SW480 (cell line): ENCODE results near the gene LPP.

Experiments
- DNase-seq: peaks from one replicate; pipeline ENCODE4 v3.0.0-alpha.2; 2016; ENCODE audit warnings: low spot score

Gene LPP

DNA sequence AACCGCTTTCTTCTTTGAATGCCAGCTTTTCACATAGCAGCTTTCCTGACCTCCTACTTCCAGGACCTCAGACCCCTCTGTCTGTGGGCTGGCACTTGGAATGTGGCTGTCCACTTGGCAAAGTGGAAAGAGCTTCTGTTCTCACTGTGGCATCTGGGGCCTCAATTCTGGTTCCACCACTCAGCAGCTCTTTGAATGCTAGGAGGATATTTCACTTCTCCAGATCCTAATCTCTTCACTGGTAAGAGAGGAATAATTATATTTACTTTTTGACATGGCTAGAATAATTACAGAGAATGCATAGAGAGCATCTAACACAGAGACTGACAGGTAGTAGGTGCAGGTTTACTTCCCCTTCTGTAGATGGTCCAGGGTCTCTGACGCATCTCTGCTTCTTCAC is 405.9 kb downstream of the LPP start:
- no peak for DNase-seq

DNA sequence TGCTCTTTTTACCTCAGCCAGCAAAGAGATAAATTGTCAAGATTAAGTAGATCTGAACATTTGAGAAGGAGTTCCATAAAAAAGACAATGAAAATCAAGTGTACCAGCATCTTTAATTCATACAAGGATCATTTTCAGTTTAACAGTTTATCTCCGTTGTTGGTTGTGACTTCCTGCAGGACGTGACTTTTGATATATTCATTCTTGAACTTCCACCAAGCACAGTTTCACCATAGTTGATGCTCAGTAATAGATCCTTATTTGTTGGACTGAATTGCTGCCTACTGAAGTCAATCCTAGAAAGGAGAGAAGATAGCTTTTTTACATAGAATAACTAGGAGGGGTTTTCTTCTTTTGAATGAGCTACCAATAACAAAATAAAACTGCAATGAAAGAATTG is 408.2 kb downstream of the LPP start:
- DNase-seq, result no peak

DNA sequence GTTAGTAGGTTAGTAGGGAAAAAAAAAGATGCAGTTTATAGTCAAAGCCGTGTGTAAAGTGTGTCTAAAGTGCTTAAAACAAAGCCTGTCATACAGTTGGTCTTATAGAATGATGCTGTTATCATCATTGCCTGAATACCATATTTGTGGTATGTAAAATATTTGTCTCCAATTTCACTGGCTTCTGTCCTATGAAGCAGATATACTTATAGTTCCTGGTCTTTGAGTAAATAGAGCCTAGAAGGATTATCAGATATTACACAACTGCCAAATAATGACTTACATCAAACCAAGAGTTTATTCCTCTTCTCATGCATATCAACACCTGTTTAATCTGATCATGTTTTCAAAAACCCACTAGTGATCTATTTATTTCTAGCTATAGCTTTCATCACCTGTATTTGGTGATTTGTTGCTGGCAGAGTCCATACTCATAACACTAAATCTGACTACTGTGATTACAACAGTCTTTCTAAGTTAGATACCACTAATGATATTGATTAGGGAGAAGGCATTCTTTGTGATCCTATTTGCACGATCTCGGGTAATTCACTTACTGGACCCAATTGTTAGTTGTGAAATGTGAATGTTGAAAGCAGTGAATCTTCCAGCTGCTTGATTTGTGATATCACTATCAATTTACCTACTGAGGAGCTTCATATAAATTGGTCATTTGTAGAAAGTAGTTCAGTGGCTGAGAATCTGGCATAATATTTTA is 413.7 kb downstream of the LPP start:
- no peak for DNase-seq

DNA sequence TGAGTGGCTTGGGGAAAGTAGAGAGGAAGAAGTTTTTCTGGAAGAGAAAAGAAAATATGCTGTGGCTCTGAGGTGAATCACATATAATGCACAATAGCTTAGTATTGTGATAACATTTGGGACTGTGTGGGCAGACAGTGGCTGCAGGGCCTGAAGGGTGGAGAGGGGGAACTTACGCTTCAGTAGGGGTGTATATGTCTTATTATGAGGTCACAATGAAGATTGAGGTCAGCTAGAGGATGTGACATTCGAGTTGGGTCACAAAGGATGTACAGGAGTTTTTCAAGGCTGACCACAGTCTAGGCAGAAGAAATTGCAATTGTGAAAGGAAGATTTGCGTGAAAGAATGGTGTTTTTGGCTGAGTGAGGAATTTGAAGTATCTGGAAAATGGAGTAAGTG is 414.8 kb downstream of the LPP start:
- no peak for DNase-seq

DNA sequence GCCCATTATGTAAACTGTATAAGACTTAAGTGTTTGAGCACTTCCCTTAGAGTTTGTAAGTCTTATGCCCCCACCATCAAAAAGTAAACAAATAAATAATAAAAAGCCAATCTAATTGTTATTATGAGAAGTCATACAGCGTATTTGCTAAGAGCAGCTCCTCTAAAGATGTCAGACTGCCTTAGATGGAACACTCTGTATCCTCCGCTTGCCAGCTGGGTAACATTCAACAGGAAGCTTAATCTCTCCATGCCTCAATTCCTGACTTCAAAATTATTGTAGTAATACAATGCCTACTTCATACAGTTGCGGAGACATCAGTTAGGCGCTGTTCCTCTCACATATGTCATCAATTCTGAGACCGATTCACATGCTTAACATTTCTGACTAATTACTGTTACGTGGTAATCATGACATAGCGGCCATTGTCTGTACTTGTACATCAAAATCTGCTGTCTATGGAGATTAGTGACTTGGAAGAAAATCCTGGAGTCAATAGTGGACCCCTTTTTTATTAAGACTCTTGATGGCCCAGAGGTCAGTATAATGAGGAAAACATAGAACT is 417.7 kb downstream of the LPP start:
- no peak for DNase-seq

DNA sequence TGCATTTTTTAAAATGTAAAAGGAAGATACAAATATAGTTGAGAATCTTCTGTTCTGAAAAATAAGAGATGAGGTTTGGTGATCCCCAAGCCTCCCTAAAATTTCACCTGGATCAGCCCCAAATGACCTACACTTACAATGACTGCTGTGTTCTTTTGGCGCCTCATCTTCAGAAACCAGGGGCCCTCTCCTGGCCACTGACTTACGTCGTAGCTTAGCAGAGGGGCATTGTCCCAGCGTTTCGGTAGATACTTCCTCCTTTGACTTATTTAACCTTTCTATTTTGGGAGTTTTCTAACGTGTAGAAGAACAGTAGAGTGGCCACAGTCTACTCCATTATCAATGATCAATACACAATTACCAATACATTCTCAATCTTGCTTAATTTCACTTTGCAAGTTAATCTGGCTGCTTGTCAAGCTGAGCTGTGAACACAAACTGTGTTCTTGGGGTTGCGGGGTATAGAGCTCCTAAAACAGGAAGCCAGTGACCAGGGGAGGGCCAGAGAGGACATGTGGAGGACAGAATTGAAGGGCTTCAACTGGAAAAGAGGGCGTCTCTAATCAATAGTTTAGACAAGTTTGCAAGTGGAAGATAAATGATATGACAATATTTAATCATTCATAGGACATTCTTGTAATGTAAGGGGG is 419.5 kb downstream of the LPP start:
- DNase-seq, result no peak

DNA sequence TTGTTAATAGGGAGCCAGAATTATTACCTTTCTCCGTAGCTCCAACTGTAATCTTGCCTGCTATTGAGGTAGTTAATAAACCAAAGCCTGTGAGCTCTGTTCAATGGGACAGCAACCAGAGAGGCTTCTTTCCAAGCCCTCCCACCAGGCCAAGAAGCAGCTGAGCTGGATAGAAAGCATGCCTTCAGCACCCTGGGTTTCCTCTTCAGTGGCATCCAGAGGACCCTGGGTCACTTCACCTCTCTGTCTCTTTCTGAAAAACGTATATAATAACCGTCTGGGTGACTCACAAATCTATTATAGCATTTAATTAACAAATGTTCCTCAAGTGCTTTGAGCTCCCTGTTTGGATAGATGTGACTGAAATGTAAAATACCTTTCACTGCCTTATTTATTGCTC is 420.0 kb downstream of the LPP start:
- no peak for DNase-seq

DNA sequence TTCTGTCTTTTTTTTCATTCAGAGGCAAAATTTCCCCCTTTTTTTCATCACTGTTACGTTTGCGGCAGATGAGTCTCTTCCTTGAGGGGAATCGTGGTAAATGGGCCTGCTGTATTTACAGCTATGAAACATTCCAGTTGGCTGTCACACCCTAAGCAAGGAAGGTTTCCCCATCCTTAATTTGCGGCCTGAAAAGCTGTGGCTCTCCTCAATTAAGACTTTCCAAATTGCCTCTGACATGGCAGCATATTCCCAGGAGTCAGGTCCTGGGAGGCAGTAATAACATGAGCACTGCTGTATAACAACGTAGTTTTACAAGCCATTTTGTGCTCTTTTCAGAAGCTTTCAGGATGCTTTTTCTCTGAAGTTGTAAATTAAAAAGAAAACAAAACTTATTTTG is 420.9 kb downstream of the LPP start:
- no peak for DNase-seq

DNA sequence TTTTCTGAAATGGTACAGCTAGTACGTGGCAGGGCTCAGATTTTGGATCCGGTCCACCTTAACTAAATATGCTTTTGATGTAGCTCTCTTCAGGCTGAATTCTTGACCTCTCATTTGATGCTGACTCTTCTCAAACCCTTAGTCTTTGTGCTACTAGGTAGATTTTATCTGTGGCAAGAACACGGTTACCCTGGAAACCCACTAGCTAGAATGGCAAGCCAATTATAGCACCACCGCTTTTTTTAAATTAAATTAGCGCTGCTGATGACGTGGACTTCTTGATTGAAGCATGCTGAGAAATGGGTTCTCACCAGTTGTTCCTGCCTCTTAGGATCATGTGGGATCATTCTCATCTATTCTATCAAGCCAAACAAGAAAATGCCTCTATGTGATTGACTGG is 421.5 kb downstream of the LPP start:
- no peak for DNase-seq

DNA sequence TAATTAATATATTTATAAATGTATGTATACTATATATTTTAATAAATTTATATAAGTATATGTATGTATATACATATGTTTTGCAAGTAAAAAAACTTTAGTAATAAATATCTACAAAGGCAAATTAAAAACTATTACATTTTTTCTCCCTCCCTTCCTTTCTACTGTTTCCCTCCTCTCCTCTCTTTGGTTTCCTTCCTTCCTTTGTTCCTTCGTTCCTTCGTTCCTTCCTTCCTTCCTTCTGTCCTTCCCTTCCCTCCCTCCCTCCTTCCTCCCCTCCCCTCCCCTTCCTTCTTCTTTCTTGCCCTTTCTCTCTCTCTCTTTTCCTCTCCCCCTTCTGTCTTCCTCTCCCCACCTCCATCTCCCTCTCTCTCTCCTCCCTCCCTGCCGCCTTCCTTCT is 423.6 kb downstream of the LPP start:
- DNase-seq, result no peak

DNA sequence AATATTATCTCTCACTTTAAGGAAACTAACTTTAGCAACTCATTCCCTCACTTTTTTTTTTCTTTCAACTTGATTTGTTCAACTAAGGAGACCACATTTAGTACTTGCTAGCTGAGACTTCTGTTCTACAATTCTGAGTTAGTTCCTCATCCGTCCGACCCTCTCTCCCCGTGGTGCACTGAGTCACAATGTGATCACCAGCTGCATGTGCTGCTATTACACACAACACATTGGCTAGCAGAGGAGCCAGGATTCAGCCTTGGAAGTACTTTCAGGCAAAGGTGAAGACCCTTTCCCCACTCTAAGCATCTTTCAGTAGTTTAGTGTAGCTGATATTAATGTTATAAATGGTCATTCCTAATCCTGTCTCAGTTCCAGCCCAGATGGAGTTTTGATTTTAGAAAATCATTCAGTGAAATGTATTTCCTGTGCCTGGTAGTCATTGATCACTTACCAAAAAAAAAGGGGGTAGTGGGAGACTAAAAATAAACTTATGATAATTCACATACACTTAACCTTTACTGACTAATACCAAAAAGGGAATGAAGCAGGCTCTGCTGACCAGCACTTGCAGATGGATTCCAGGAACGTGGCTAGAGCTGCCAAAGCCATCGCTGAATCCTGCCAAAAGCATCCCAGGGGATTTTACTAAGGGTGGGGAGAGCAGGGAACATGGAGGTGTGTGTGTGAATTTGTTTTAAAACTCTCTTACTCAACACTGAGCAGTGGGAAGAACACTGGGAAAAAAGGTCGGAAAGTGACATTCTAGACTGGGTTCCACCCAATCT is 424.8 kb downstream of the LPP start:
- DNase-seq, result no peak

DNA sequence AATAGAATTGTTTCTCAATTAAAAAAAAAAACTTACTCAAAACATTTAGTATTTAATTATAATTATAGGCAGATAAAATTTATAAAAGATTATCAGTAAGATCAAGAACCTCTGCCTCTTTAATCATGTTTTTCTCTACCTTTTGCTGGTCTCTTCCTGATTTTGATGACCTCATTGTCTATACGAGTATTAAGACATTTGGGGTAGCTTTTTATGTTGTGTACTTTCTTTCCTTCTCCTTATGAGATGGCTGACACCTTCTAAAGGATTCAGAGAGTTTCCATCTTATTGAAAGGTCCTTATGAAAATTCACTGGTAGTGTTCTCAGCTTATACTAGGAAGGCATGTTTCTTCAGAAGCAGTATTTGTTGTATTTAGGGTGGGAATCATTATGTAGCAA is 426.3 kb downstream of the LPP start:
- no peak for DNase-seq

DNA sequence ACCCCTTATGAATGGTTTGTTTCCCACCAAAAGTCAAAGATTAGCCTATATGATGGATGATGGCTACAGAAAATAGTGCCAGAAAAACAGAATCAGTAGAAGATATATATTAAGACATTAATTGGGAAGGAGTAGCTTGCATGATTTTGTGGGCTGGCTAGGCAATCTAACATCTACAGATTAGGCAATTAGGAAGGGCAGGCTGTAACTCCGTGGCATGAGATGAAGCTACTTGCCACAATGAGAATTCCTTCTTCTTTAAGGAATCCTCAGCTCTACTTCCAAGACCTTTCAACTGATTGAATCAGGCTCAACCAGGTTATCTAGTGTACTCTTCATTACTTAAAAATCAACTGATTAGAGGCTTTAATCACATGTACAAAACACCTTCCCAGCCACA is 426.7 kb downstream of the LPP start:
- DNase-seq, result no peak

DNA sequence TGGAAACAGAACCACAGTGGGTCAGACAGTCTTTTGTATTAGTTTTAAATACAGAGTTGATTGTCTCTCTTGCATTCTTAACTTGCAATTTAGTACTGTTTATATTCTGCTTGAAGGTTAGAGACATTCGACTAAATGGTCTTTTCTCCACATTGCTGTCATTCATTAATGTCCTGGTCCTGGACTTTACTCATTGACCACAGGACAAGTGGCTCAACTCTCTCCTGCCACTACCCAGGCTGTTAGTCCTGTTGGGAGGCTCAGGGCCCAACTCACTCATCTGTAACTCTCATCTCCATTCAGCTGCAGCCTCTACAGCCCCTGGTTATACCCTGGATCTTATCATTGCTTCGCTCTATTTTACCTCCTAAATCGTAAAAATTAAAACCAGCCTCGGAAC is 427.4 kb downstream of the LPP start:
- no peak for DNase-seq

DNA sequence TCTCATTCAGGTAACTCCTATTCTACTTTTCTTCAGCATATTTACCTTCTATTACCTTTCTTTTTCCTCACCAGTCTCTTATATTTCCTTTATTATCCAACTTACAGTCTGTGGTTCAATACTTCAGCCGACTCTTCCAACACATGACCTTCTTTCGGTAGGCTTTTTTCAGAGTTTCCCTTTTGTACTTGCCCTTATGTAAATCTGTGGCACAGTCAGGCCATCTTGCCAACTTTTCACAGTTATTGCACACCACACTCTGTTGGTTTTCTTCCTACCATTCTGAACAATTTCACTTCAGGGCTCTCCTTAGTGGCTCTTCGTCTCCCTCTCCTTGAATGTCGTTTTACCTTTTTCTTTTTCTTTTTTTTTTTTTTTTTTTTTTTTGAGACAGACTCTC is 427.8 kb downstream of the LPP start:
- DNase-seq, result no peak

DNA sequence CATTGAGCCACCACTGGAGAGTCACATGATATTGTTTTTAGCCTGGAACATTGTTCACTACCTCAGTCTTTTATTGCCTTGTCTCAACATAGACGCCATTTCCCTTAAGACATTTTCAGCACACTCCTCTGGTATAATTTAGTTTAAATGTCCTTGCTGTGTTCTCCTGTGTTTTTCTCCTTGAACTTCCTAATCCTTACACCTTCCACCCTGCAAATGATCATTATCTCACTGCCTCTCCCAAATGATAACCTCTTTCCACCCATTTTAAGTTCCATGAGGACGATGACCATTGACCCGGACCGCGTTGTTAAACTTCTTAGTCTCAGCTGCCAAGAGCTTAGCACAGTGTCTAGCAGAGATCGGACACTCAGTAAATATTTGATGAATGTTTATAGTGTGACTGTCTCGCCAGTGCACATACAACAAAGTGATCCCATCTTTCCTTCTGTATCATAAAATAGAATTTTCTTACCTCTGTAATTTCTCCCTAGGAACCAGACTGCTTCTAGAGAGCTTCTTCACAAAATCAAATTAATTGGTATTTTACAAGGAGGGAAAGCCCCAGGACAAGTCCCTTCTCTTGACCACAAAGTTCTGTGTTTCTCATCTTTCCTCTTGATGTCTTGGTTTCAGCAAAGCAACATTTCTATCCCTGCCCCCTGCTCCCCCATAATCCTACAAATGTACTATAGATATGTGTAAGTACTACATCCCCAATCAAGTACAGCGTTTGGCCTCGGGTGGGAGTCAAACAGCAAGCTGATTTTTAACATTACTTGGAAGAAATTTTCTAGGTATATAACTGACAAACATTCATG is 429.6 kb downstream of the LPP start:
- no peak for DNase-seq

DNA sequence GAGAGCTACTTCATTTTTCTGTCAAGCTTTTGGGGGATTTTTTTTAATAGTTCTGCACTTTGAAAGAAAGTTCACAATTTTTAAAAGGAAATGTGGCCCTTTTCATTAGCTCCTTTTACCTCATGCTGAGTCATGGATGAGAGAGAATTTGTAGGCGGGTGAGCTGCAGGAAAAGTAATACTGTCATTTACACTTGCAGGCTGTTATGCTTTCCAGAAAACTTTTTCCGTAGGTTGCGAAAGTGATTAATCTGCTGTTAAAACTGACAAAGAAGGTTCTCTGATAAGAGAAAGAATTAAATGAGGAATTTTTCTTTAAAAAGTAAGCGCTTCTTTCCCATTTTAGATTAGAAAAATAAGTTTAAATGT is 430.2 kb downstream of the LPP start:
- DNase-seq, result no peak

DNA sequence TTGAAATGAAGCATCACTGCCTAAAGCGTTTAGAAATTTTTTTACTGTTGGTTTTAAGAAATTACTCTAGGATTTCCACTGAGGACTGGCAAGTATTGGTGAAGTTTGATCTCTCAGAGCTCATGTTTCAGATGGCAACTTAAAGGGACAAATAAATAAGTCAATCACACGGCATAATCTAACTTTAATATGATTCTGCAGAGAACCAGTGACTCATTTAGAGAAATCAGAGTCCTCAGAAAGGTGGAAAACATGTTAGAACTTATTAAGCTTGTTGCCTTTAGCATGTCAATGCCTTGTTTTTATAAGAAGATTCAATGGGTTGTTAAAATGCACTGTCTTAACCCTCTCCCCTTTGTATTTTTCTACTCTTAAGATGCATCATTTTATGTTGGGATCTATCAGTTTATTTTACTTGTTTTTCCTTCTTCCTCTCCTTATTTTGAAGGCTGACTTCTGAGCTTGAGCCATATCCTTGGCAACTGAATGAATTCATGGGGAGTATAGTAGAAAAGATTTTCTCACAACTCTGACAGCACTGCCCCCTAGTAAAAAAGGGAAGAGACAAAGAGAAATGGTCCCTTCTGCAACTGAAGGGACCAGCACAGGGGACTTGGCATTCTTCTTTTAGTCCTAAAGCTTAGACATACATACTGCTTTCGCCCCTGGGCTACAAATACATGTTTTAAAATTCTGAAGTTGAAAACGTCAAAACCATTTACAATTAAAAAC is 431.2 kb downstream of the LPP start:
- no peak for DNase-seq

DNA sequence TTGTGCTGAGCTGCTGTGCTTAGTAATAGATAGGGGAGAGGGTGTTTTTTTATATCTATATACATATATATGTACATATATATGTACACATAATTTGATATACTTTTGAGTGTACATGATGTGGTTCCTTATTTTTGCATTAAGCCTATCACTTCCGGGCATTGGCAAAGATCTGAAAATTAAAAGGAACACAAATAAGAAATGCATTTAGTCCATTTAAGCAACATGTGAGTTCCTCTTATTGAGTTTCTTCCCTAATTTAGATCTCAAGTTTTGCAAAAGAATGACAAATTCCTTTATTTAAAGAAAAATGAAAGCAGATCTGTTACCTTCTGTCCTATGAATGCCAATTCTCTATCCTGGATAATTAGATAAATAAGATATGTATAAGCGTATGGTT is 435.1 kb downstream of the LPP start:
- DNase-seq, result no peak

DNA sequence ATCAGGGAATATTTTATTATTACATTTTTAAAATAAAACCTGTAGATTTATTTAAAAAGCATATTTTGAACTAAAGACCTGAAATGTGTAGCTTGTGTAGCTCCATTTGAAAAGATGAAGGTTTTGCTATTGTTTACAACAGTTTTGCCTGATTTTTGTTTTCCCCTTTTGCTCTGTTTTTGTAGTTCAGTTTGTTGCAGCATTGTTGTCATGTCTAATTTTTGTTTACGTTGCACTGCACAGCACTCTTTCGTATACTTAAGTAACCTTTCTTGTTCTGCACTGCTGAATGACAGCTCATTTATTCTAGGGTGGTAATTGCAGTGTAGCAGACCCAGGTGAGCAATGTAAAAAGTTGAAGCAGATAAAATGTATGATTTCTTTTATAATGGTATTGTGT is 435.8 kb downstream of the LPP start:
- no peak for DNase-seq

DNA sequence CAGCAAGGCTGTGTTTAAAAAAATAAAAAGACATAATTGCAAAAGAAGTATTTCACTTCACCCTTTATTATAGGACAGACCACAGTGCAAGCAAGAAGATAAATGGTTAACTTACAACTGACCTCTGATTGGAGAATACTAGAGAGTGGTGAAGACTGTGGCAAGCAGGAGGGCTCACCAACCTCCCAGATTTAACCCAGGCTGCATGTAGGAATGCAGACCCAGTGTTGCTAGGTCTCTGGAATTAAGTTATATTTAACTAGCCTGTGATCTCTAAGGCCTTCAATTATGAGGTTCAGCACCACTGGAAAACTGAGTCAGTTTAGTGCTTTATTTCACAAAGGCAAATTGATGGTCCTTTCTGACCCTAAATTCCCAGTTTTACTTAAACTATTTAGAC is 436.6 kb downstream of the LPP start:
- no peak for DNase-seq

DNA sequence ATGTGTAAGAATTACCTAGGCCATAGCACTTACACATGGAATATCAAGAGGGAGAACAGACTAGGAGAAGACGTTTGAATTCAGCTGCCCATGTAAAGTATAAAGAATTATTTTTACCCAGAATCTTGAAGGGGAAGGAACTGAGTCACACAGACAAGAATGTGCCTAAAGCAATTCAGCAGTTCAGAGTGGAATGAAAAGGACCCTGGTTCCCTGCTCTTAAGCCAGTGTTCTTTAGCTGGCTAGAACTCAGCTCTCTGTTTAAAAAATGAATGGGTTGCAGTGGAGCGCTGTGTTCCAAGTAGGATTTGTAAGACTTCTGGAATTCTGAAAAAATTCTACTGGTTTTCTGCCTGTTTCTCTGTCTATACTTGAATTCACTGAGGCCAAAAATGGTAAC is 440.2 kb downstream of the LPP start:
- no peak for DNase-seq
